DMS53 treated with DMSO at 0.1 percent for 48 hours (cell line): ENCODE results near the gene CTAG1A.
A peak's percentile ranks its signal among the peaks of the same experiment; 100 is the strongest.
"Not testable (repeated sequence)": the region's sequence is repeated elsewhere in the genome, so short reads cannot be mapped to it uniquely, and the experiment has no call there.

Experiments used
- DNase-seq: peaks from one replicate; lab custom pipeline; 2025; ENCODE audit not compliant: unreplicated experiment; lab: John Stamatoyannopoulos, UW

The CTAG1A gene

DNA sequence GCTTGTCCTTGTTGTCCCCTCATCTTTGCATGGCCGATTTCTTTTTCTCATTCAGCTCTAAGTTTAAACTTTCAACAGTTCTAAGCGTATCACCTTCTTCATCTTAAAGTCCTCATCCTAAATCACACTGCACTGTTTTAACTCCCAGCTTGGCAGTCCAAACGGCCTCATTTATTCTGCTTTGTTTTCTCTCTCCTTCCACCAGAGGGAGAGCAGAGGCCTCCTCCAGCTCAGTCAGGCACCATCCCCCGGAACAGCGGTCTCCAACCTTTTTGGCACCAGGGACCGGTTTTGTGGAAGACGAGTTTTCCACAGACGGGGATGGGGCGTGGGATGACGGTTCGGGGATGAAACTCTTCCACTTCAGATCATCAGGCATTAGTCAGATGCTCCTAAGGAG is 14.6 kb upstream of the CTAG1A start:
- DNase-seq = not testable (repeated sequence)

DNA sequence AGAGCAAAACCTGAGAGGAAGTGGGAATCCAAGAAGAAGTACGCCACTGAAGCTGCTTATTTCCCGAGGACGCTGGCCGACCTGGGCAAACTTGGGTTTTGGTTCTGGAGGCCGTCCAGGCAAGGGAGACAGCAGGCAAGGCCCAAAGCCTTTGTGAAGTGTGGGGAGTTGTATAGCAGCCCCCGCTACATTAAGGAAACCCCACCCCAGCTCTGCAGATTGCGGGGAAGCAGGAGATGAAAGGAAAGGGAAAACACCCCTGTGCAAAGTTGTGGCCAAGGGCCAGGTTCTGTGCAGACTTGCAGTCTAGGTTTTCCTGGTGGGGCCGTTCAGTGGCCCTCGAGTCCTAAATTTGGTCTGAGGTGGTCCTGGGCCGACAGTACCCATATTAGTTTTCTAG is 11.9 kb upstream of the CTAG1A start:
- DNase-seq = not testable (repeated sequence)

DNA sequence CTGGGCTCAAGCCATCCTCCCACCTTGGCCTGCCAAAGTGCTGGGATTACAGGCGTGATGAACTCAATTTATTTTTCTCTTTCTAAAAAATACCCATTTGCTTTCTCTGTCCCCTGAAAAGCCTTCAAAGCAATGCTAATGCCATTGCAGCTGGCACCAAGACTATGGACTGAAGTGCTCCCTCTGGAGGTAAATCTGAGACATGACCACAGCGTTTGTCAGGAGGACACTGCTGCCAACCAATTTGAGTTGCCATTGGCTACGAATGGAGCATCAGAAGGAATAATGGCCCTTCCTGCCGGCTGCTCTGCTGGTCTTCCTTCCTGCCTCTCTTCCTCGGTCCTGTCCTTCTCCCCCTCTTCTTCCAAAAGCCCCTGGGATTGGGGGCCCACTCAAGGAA is 9.9 kb upstream of the CTAG1A start:
- not testable (repeated sequence) for DNase-seq

DNA sequence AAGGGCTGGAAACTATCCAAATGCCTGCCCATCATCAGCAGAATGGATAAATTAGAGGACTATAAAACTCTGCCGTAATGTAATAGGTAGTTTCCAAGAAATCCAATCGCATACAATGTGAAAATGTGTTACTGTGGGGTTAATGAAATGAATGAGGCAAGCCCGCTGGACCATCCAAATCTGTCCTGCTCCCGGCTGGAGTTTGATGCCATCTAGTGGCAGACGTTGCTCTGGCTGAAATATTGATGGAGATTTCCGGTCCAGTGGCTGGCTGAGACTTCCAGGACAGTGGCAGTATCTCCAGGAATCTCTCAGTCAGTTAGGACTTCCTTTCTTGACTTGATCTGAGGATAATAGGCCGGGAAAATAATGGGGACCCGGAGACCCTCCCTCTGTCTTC is 1.9 kb upstream of the CTAG1A start:
- DNase-seq = not testable (repeated sequence)

DNA sequence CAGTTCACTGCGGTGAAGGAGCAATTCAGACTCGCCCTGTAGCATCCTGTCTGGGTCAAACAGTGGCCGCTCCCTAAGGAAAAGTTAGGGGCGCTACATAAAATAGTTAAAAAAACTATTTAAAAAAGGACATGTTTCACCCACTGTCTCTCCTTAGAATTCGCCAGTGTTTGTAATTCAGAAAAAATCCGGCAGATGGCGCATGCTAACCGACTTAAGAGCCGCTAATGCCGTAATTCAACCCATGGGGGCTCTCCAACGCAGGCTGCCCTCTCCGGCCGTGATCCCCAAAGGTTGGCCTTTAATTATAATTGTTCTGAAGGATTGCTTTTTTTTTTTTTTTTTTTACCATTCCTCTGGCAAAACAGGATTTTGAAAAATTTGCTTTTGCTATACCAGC is 5.5 kb downstream of the CTAG1A start:
- not testable (repeated sequence) for DNase-seq

DNA sequence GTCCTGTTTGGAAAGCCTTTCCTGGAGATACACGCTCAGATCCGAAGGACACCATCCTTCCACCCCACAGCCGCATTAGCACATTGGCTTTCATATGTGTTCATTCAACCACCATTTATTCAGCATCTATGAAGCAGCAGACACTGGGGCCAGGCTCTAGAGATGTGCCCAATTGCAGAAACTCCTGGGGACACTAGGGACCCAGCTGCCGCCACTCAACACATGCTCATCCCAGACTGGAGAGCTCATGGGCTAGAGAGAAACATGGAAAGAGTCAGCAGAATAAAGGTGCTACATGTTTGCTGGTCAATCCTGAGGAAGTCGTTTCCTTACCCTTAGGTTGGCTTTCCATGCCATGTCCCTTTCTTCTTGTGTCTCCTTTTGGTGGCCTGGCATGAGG is 7.6 kb downstream of the CTAG1A start:
- no peak for DNase-seq

DNA sequence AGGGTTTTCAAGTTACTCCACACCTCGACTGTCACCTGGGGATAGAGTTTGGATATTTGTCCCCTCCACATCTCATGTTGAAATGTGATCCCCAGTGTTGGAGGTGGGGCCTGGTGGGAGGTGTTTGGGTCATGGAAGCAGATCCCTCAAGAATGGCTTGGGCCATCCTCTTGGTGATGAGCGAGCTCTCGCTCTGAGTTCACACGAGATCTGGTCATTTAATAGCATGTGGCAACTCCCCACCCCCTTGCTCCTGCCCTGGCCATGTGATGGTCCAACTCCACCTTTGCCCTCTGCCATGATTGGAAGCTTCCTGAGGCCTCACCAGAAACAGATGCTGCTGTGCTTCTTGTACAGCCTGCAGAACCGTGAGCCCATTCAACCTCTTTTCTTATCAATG is 8.3 kb downstream of the CTAG1A start:
- DNase-seq = no peak

DNA sequence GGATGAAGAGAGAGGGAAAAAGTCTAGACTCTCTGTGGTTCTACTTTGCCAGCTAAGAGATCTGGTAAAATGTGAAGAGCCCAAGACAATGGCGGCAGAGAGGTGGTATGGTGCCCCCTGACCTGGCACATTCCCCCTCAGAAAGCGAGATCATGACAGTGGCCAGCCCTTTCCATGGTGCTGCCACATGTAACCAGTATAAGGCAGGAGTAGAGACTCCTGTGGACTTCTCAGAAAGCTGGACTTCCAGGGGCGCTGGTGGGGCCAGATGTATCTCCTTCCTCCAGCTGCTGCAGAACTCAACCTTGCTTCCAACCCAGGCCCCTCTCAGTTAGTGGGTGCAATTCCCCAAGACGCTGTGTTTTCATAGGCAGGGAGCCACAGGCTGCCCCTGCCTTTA is 9.6 kb downstream of the CTAG1A start:
- DNase-seq = no peak

DNA sequence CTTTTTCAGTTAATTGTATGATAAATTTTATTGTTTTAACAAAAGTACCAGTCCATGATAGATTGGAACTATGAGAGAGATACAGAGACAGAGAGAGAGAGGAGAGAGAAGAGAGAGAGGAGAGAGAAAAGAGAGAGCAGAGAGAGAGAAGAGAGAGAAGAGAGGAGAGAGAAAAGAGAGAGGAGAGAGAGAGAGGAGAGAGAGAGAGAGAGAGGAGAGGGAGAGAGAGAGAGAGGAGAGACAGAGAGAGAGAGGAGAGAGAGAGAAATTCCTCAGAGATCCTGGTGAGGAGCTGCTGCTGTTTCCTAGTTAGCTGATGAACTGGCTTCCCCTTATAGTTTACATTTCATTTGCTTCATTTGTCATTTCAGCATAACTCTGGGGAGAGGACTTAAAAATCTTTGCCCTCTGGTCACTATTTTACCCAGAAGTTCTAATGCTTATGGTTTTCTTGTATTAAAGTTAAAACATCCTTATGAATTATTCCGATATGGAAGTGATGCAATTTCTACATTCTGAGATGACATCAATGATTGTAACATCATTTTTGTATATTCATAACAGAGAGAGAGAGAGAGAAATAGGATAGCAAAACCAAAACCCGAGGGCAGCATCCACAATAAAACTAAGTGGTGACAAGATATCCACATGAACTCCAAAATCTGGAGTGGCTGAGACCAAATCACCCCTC is 10.8 kb downstream of the CTAG1A start:
- DNase-seq = no peak

DNA sequence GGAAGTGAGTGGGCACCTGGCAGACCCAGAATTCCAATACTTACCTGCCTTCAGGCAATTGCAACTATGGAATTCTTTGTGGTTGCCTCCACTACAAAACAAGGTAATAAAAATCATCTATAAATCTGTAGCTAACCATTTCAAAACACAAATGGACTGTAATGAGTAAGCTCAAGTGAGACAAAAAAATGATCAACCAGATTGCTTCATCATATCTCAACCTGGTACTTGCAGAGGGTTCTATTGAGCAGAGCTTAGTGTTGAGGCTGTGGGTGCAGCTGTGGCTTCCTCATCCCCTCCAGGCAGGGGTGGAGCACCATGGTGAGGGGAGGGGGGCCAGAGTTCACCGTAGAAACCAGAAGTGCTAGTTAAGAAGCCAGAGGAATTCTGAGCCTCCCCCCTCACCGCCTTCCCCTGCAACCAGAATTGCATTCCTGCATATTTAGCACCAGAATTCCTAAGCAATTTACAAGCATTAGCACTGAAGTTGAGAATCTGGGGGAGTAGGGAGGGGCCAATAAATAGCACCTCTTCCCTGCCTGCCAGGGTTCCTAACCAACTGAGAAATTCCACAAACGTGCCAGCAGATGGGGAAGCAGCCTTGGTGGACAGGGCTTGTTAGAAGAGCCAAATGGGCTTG is 11.5 kb downstream of the CTAG1A start:
- DNase-seq = no peak

DNA sequence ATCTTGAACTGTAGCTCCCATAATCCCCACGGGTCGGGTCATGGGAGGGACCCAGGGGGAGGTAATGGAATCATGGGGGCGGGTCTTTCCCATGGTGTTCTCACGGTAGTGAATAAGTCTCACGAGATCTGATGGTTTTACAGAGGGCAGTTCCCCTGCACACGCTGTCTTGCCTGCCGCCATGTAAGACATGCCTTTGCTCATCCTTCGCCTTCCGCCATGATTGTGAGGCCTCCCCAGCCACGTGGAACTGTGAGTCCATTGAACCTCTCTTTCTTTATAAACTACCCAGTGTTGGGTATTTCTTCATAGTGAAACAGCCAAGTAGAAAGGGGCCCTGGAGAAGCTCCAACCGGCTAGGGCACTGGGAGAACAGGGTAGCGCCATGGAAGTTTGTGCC is 12.3 kb downstream of the CTAG1A start:
- no peak for DNase-seq

DNA sequence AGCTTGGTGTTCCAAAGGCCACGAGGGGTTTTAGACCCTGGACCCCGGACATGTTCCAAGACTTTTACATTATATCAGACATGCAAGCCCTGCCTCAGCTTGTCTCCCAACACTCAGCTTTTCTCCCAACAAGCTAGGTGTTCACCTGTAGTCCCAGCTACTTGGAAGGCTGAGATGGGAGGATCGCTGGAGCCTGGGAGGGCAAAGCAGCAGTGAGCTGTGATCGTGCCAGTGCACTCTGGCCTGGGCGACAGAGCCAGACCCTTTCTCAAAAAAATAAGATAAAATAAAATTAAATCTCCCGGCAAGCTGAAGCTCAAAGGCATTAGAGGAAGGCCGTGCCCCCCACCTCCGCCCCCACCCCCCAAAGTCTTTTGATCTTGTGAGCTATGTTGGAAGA is 13.7 kb downstream of the CTAG1A start:
- no peak for DNase-seq

DNA sequence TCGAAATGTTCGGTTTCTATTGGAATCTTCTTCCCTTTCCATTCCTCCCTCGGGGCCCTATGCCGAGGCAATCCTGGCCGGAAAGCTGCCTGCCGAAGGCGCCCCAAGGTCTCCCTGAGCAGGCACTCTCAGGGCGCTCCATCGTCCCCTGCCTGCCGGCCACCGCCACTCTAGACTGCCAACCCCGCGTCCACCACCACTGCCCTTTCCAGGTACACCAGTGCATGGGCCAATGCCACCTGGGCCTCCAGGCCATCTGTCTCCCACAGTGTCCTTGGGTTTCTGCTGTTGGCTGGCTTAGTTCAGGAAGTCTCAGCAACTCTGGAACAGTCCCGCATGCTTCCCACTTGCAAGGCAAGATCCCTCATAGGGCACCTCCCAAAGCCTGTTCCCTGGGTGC is 14.6 kb downstream of the CTAG1A start:
- DNase-seq = no peak

DNA sequence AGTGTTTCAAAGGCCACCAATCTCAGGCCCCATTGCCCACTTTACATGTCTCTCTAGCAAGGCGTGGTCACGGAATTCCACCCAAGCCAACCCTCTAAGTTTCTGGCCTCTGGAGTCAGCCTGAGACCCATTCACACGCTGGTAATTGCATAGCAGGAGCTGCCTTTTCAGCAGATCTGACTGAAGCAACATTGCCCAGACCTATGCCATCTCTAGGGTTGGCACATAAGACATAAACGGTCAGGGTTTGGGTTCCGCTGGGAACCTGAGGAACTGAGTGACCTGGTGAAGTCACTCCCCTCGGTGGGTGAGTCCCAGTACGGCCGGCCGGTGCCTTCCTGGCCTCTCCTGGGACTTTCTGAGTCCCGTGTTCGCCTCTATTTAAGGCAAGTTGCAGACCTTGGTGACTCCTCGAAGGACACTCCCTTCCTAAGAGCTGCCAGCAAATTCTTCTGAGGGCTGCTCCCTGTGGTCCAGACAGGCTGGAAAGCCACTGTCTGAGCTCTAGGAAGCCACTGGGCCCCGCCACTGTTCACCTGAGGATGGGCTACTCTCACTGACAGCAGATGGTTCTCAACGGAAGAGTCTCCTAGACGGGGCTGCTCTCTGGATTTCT is 15.9 kb downstream of the CTAG1A start:
- DNase-seq = no peak

DNA sequence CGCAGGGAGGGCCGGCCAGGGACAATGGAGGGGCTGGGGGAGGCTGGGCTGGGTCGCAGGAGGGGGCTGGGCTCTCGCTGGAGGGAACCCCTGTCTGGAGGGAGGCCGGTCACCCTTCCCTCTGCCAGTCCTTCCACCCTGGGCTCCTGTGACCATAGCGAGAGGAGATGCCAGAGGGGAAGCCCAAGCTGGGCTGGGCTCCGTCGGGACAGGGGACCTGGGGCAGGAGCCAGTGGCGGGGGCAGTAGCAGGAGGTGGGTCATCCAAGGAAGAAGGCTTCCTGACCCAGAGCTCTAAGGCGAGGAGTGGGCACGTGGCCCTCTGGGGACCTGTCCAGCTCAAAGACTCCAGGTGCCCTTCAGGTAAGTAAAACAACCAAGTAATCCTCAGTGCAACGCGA is 17.3 kb downstream of the CTAG1A start:
- DNase-seq = no peak

DNA sequence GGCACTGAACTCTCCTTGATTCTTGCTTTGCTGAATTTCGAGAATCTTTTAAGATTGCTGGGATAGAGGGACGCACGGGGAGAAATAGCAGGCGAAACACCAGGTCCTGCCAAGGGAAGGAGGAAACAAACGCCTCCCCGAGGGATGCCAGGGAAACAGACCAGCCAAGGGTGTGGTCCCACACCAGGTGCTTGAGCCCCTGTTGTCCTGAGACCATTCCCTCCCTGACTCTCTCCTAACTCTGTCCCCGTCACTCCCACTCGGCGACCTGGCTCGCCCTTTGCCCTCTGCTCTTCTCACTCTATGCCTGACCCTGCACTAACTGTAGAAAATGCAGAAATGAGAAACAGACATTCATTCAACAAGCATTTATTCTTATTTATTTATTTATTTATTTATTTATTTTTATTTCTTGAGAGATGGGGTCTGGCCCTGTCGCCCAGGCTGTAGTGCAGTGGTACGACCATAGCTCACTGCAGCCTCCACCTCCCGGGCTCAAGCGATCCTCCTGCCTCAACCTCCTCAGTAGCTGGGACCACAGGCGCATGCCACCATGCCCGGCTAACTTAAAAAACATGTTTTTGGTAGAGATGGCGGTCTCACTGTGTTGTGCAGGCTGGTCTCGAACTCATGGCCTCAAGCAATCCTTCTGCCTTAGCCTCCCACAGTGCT is 18.0 kb downstream of the CTAG1A start:
- no peak for DNase-seq

DNA sequence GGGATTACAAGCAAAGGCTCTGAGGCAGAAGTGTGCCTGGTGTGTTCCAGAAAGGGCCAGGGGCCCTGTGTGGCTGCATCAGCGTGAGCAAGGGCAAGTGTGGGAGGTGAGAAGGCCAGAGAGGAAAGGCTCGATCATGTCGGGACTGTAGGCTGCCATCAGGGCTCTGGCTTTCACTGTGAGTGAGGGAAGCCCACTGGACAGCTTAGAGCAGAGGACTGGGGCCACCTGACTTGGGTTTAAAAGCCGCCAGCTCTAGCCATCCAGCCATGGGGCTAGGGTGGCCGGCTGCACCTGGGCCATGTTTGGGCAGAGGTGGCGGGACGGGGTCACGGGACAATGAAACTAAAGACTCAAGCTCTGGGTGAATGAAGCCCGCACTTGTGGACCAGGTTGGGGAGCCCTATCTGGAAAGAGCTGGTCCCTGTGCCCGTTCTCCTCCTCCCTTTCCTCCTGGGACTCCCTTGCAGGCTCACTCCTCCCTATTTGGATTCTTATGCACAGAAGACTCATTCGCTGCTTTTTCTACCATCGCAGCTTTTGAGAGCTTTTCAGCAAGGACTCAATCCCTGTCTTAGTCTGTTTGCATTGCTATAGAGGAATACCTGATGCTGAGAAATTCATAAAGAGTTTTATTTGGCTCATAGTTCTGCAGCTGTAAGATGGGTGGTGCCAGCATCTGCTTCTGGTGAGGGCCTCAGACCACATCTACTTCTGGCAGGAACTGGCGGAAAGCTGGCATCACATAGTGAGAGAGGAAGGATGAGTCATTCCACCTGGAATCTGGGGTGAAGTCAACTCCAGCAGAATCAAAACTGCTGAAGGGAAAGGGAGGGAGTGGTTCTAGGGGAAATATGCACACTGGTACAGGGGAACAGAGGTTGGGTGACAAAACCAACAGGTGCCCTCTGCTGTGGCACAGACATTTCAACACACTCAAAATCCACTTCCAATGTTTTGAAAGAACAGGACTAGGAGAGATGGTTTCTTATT is 18.8 kb downstream of the CTAG1A start:
- DNase-seq = peak; percentile 20

DNA sequence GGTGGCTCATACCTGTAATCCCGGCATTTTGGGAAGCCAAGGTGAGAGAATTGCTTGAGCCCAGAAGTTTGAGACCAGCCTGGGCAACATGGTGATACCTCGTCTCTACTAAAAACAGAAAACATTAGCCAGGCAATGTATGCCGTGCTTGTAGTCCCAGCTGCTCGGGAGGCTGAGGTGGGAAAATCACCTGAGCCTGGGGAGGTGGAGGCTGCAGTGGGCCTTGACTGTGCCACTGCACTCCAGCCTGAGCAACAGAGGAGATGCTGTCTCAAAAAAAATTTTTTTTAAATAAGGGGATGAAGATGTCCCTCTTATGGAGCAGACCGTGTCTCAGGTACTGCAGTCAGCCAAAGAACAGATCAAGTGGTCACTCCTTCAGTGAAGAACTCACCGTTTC is 20.6 kb downstream of the CTAG1A start:
- no peak for DNase-seq

DNA sequence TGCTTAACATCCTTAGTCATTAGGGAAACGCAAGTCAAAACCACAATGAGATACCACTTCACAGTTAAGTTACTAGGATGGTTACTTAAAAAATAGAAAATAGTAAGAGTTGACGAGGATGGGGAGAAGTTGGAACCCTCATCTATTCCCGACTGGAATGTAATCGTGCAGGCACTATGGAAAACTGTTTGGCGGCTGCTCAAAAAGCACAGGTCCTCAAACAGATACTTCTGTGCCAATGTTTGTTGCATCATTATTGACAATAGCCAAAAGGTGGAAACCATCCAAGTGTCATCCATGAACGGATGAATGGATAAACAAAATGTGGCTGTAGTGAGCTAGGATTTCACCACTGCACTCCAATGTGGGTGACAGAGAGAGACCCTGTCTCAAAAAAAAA is 22.4 kb downstream of the CTAG1A start:
- peak; percentile 68 for DNase-seq

DNA sequence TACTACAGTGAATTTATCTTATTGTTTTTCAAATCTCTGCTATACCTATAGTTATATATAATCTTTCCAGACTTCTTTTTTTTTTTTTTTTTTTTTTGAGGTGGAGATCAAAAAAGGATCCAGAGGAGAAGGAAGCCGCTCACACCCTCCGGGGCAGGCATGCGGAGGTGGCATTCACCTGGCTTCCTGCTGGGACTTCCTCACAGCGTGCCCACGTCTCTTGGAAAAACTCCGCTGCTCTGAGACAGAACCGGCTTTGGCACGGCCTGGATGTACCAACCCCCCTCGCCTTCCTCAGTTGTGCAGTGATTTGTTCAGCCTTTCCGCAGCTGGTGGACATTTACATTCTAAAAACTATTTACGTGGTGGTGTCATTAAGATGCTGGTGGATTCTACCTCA is 23.0 kb downstream of the CTAG1A start:
- DNase-seq = not testable (repeated sequence)

DNA sequence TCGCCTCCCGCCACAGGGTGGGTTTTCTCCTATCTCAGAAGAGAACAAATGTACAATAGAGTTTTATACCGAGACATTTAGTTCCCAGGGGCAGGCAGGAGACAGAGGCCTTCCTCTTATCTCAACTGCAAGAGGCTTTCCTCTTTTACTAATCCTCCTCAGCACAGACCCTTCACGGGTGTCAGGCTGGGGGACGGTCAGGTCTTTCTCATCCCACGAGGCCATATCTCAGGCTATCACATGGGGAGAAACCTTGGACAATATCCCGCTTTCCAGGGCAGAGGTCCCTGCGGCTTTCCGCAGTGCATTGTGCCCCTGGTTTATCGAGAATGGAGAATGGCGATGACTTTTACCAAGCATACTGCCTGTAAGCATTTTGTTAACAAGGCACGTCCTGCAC is 23.9 kb downstream of the CTAG1A start:
- not testable (repeated sequence) for DNase-seq
